Measurements from ENCODE around the gene PIK3C2G. TPM values are rescaled to one million over a fixed set of nuclear protein-coding genes. Genes with fewer than 3 reads are reported as not detected.

The PIK3C2G gene
- total RNA-seq, 1 donor from 2014 or later = not detected

GRCh38 chr12:18443768-18444437 lies 182.6 kb downstream of the PIK3C2G start:
- intact Hi-C loops (cut with DNase I) = no loop called here
- DNase-seq (ENCODE audit: low spot score) = no peak
- no peak for ATAC-seq

- DNase-seq (ENCODE audit: low spot score) = no peak
- ATAC-seq = no peak
- intact Hi-C loops (cut with DNase I) = no loop called here
Observed at GRCh38 chr12:18446061-18446644, 184.8 kb downstream of the PIK3C2G start.

DNA sequence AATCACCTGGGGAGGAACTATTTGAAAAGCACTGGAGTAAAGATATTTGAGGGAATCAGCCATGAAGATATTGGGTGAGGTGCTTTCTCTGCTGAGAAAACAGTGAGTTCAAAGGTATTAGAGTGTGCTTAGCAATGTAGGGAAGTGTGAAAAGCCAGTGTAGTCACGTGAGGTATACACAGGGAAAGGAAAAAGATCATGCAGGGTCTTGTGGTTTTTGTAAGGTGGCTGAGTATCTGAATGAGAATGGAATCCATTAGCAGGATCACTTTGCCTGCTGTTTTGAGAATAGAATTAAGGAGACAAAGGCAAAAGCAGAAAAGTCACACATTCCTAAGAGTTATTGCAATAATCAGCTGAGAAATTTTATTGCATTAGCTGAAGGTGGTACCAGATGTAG lies 193.0 kb downstream of the PIK3C2G start:
- no peak for DNase-seq (ENCODE audit: low spot score)
- intact Hi-C loops (cut with DNase I) = no loop called here
- ATAC-seq = no peak

- intact Hi-C loops (cut with DNase I) = no loop called here
- DNase-seq (ENCODE audit: low spot score) (no peak), ATAC-seq (no peak)
Observed at GRCh38 chr12:18456344-18456743, 195.0 kb downstream of the PIK3C2G start.

DNA sequence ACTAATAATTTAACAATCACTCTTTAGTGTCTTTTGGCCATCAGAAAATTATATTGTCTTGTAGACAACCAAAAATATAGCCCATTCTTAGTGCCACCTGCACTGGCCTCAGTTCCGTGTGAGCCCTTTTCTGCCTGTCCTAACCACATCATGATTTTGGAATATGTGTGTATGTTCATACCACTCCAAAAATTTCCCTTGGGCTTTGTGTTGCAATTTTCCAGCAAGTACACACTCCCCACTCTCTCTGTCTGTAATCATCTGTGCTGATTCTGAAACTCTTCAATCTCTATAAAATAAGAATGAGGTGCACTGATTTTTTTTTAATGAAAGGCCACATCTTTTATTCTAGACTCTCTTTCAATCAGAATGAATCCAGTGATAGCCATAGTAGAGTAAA lies 196.0 kb downstream of the PIK3C2G start:
- no peak for DNase-seq (ENCODE audit: low spot score)
- intact Hi-C loops (cut with DNase I) = no loop called here
- no peak for ATAC-seq

DNA sequence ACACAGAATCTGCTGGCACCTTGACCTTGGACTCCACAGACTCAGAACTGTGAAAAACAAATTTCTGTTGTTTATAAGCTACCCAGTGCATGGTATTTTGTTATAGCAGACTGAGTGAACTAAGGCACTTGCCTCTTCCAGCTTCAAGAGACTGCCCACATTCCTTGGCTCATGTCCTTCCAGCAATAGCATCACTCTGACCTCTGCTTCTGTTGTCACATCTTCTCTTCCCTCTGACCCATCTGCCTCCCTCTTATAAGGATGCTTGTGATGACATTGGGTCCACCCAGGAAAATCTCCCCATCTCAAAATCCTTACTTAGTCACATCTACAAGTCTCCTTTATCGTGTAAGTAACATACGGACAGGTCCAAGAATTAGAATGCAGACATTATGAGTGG lies 200.4 kb downstream of the PIK3C2G start:
- DNase-seq (ENCODE audit: low spot score) = no peak
- ATAC-seq = no peak
- intact Hi-C loops (cut with DNase I) = no loop called here

- DNase-seq (ENCODE audit: low spot score) (no peak), ATAC-seq (no peak)
- intact Hi-C loops (cut with DNase I) = no loop called here
Observed at GRCh38 chr12:18462442-18462841, 201.1 kb downstream of the PIK3C2G start.

DNA sequence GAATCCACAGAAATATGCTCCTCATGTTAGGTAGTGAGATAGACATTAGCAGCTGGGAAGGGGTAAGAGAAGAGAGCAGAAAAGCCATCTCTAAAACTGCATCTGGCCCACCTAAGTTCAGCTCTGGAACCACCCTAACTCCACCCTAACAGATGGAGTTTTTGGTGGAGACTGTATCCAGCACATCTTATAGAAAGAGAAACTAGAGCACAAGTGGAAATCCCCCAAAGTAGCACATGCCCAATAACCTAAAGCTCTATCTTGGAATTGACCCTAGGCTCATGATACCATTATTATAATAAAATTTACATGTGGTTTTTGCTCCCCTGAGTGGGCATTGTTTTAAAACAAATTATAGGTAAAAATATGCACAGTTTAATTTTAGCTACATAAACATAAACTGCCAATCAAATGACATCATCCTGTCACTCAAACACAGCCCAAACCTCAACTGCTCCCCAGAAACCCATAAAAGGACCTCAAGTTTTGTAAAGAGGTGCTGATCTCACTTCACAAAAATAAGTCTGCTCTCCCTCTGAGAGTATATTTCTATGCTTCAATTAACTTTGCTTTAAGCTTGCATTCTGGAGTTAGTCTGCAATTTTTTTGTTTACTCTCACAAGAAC lies 206.4 kb downstream of the PIK3C2G start:
- DNase-seq (ENCODE audit: low spot score) = no peak
- intact Hi-C loops (cut with DNase I) = no loop called here
- ATAC-seq = no peak

- ATAC-seq = no peak
- intact Hi-C loops (cut with DNase I) = no loop called here
- DNase-seq (ENCODE audit: low spot score) = no peak
Observed at GRCh38 chr12:18468246-18469075, 207.1 kb downstream of the PIK3C2G start.

GRCh38 chr12:18470251-18470650 lies 208.9 kb downstream of the PIK3C2G start:
- intact Hi-C loops (cut with DNase I) = no loop called here
- ATAC-seq = no peak

DNA sequence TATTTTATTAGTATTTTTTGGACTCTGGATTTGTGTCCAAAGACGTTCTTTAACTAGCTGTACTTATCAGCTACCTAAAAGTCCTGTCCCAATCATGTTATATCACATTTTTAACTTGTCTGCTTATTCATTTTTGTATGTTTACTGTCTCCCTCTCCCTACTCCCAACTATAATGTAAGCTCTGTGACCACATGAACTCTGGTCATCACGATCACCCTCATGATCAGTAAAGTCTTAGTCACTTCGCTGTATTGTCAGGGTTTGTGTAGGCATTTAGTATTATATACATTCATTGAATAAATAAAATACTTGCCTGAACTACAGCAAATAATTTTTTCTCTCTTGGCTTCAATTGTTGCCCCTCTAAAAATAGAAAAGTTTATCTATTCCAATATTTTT lies 211.0 kb downstream of the PIK3C2G start:
- intact Hi-C loops (cut with DNase I) = no loop called here
- no peak for ATAC-seq
- DNase-seq (ENCODE audit: low spot score) = no peak

More at GRCh38 chr12:18470251-18470650, 208.9 kb downstream of the PIK3C2G start:
- DNase-seq (ENCODE audit: low spot score) = no peak

DNA sequence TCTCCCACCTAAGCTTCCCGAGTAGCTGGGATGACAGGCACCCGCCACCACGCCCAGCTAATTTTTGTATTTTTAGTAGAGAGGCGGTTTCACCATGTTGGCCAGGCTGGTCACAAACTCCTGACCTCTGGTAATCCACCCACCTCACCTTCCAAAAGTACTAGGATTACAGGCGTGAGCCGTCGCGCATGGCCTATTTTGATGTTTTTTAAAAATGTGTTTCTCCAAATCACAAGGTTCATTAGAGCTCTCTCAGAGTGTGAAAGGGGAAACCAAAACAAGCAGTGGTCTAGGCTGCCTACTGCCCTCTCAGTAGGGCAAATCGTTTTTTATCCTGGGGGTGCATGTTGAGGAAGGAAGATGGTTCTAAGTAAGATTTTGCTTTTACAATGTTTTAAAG lies 211.5 kb downstream of the PIK3C2G start:
- intact Hi-C loops (cut with DNase I) = no loop called here
- no peak for DNase-seq (ENCODE audit: low spot score)

GRCh38 chr12:18476861-18477260 lies 215.5 kb downstream of the PIK3C2G start:
- no peak for ATAC-seq
- no peak for DNase-seq (ENCODE audit: low spot score)
- intact Hi-C loops (cut with DNase I) = no loop called here

More for the DNA sequence above, 211.5 kb downstream of the PIK3C2G start:
- ATAC-seq = no peak

DNA sequence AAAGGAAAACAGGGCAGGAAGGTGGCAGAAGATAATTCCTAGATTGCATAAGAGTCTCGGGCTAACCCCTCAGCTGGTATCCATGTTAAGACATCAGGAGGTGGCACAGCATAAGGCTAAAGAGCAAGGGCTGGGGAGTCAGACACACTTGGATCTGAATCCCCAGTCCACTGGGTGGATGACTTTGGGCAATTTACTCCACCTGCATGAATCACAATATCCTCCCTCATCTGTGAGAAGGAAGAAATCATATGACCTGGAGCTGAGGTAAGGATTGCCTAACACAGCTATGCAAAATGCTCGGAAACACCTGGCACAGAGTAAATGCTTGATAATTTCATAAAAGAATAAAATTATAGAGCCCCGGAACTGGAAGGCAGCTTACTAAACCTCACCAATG lies 217.9 kb downstream of the PIK3C2G start:
- DNase-seq (ENCODE audit: low spot score) = no peak
- intact Hi-C loops (cut with DNase I) = no loop called here
- ATAC-seq = no peak

DNA sequence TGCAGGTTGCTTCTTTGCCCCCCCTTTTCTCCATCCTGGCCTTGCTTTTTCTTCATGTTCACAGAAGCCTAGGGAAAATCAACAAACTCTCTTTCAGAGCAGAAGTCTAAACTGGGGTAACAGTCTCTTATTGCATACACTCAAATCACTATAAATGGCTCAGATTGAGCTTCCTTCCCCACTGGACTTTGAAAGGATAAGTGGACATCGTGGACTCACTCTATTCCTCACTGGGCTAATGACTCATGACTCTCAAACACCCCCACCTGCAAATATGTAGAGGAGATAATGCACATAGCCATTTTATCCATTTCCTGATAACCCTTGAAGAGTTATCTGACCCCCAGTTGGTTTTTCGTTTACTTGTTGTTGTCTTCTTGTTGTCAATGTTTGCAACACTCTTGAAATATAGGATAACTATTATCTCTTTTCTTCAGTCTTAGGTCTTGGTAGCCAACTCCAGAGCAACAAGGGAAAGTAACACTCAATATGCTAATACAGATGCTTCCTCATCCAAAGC lies 221.3 kb downstream of the PIK3C2G start:
- DNase-seq (ENCODE audit: low spot score) (no peak), ATAC-seq (no peak)
- intact Hi-C loops (cut with DNase I) = no loop called here

GRCh38 chr12:18483698-18484325 lies 222.5 kb downstream of the PIK3C2G start:
- ATAC-seq (no peak), DNase-seq (ENCODE audit: low spot score) (no peak)
- intact Hi-C loops (cut with DNase I) = no loop called here

- DNase-seq (ENCODE audit: low spot score) (no peak), ATAC-seq (no peak)
- intact Hi-C loops (cut with DNase I) = no loop called here
Observed at GRCh38 chr12:18486036-18486435, 224.7 kb downstream of the PIK3C2G start.

GRCh38 chr12:18487509-18487908 lies 226.2 kb downstream of the PIK3C2G start:
- ATAC-seq (no peak), DNase-seq (ENCODE audit: low spot score) (no peak)
- intact Hi-C loops (cut with DNase I) = no loop called here

- intact Hi-C loops (cut with DNase I) = no loop called here
- ATAC-seq (no peak), DNase-seq (ENCODE audit: low spot score) (no peak)
Observed at GRCh38 chr12:18492372-18493025, 231.2 kb downstream of the PIK3C2G start.
